Mucosa of descending colon (tissue), 3 donors: ENCODE measurements around the gene CIC. TPM values are rescaled to one million over a fixed set of nuclear protein-coding genes. Genes with fewer than 3 reads are reported as not detected.

Source experiments
- ATAC-seq: fragments of 200-7000 bp; cut with Tn5 transposase; one replicate; pipeline ENCODE4 v1.9.1; 2020; ENCODE audit warnings: mild to moderate bottlenecking, moderate library complexity
- DNase-seq, 3 donors: peaks; one replicate each; pipeline ENCODE4 v3.0.0-alpha.2; 2020
- H3K36me3 ChIP-seq: fragments of 200-600 bp; one replicate; pipeline ENCODE4 v1.8.0; 2021; ENCODE audit warnings: low read depth, mild to moderate bottlenecking
- H3K4me1 ChIP-seq: fragments of 200-600 bp; one replicate; pipeline ENCODE4 v1.8.0; 2021; ENCODE audit warnings: low read depth, mild to moderate bottlenecking
- H3K4me3 ChIP-seq: fragments of 200-600 bp; one replicate; pipeline ENCODE4 v1.8.0; 2021; ENCODE audit warnings: mild to moderate bottlenecking
- H3K9me3 ChIP-seq: fragments of 200-600 bp; one replicate; pipeline ENCODE4 v1.8.0; 2021; ENCODE audit warnings: mild to moderate bottlenecking
- CTCF ChIP-seq: fragments of 200-600 bp; IDR thresholded peaks from one replicate; pipeline ENCODE4 v1.8.0; 2022; ENCODE audit warnings: antibody characterized with exemption, mild to moderate bottlenecking
- intact Hi-C, 2 donors: fragments of 100-400 bp; cut with DNase I in 1 of 2; cut with micrococcal nuclease in 1 of 2; formaldehyde crosslinking; loops; one replicate each; pipeline versions ENCODE4 v1.11.0 to v1.11.1; 2022; cut with DNase I, micrococcal nuclease
- long read RNA-seq, 2 donors: library from polyadenylated mRNA; unstranded; transcript quantifications; one replicate each; pipeline ENCODE4 v2.0.0, GENCODE V29; 2019 to 2021
- total RNA-seq, 3 donors: library from RNA; stranded (reverse); fragmentation: NEBNext Ultra II Directional in 2 of 3; extraction: Animal tissue kit (Norgen Biotek cat#: 25700) in 2 of 3; gene quantifications; one replicate each; pipeline versions ENCODE4 v1.2.1 to v1.2.4, GENCODE V29; 2021 to 2023
- donor health status: DM: no; HTN: no; CAD: no; lungs with moderate emphysema.
- donor health status: DM: no; HTN: no; CAD: no.
- donor health status: DM: no; HTN: yes; CAD: no.

The CIC gene
- total RNA-seq, result 10 to 100 TPM; 47.3 to 78.0 (median 50.0) TPM
- long read RNA-seq, donor 1, partial matches to known transcripts, result 14 of 24 reads
- long read RNA-seq, donor 1, other reads (novel, unspliced or antisense), result 8 of 24 reads
- long read RNA-seq, donor 2, result 0 reads

DNA sequence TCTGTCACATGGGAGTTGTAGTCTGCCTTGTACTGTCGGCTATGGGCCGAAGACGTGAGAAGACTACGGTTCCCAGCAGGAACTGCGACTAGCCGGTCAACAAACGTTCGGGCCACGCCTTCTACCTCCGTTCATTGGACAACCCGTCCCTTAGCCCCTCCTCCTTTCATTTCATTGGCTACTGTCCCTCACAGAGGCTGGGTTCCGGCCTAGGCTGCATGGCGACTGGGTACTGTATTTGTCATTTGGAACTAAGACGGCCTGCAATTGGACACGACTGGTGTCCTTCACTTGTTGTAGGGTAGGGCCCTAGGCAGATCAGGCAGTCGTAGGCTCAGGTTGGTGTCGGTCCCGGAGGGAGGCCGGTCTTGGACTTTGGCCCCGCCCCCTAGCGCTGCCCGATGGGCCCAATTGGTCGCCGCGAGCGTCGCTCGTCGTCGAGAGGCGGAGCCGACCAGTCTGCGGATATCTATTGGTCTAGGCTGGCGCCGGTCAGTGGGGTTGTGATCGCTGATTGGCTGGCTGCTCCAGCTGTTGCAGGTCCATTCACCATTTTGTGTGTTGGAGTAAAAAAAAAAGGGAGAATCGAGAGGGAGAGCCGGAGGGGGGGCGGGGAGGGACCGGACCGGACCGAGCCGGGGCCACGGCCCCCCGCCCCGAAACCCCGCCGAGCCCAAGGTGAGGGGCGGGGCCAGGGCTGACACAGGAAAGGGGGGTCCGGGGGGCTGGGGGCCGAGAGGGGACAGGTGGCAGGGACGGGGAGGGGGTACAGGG is at the start of gene CIC:
Gene CIC (plus strand): TSS at position 549 of the 774 bp plus-strand sequence. CDS start 2,532 bp downstream, outside the sequence.
- DNase-seq (peak; percentile 99), ATAC-seq (peak; percentile 83)
- peak within 1 kb of the TSS; percentile 40 for H3K4me3 ChIP-seq
- no peaks in the 10 kb centered on the region for H3K9me3 ChIP-seq
- H3K36me3 ChIP-seq, result peaks cover 8% of the 10 kb centered on the region
- TF ChIP-seq CTCF, result no peak
- H3K4me1 ChIP-seq, result peaks cover 26% of the 10 kb centered on the region
- intact Hi-C loops, result no loop called here

GRCh38 chr19:42219812-42220750 is 49.0 kb upstream of the CIC start, which contains the start of gene ZNF526:
TSS of gene ZNF526 (plus strand) at chr19:42220312. CDS start at chr19:42224404, 4,092 bp downstream.
- no peaks in the 10 kb centered on the region for H3K9me3 ChIP-seq
- H3K36me3 ChIP-seq, result no peaks in the 10 kb centered on the region
- H3K4me3 ChIP-seq, result peak within 1 kb of the TSS; percentile 63
- H3K4me1 ChIP-seq, result peaks cover 34% of the 10 kb centered on the region
- ATAC-seq (peak; percentile 88), DNase-seq (peak; percentile 98 to 99 (median 99))
- intact Hi-C loops, result no loop called here
- TF ChIP-seq CTCF, result no peak

- H3K4me1 ChIP-seq, result peaks cover 30% of the 10 kb centered on the region
- intact Hi-C loops, result no loop called here
Observed at GRCh38 chr19:42220751-42221097, 48.3 kb upstream of the CIC start.

GRCh38 chr19:42224940-42225717 is 43.9 kb upstream of the CIC start:
- no peak for ATAC-seq
- no peaks in the 10 kb centered on the region for H3K9me3 ChIP-seq
- H3K4me1 ChIP-seq, result peaks cover 8% of the 10 kb centered on the region
- no peak for DNase-seq
- TF ChIP-seq CTCF, result no peak
- no peaks in the 10 kb centered on the region for H3K36me3 ChIP-seq
- no peak overlapping the region for H3K4me3 ChIP-seq
- intact Hi-C loops, result no loop called here

More at GRCh38 chr19:42220751-42221097, 48.3 kb upstream of the CIC start:
- H3K4me3 ChIP-seq, result peak overlapping the region; percentile 63
- H3K9me3 ChIP-seq, result no peaks in the 10 kb centered on the region
- ATAC-seq (no peak), DNase-seq (no peak)
- H3K36me3 ChIP-seq, result no peaks in the 10 kb centered on the region
- no peak for TF ChIP-seq CTCF

DNA sequence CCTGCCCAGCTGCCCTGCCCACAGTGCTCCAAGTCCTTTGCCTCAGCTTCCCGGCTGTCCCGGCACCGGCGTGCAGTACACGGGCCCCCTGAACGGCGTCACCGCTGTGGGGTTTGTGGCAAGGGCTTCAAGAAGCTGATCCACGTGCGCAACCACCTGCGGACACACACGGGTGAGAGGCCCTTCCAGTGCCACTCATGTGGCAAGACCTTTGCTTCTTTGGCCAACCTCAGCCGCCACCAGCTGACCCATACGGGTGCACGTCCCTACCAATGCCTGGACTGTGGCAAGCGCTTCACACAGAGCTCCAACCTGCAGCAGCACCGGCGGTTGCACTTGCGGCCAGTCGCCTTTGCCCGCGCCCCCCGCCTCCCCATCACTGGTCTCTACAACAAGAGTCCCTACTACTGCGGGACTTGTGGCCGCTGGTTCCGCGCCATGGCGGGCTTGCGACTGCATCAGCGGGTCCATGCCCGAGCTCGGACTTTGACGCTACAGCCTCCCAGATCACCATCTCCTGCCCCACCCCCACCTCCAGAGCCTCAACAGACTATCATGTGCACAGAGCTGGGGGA is 43.2 kb upstream of the CIC start:
- Histone ChIP-seq H3K36me3 (no peaks in the 10 kb centered on the region), H3K4me3 (no peak overlapping the region), H3K9me3 (no peaks in the 10 kb centered on the region), H3K4me1 (peaks cover 6% of the 10 kb centered on the region)
- ATAC-seq, result no peak
- intact Hi-C loops, result no loop called here
- TF ChIP-seq CTCF, result no peak
- DNase-seq, result no peak
